Measurements from ENCODE around the gene TSC2. TPM values are rescaled to one million over a fixed set of nuclear protein-coding genes. Genes with fewer than 3 reads are reported as not detected.

The TSC2 gene
- polyA plus RNA-seq, 1 donor from 2014 or later = 69.2 TPM

DNA sequence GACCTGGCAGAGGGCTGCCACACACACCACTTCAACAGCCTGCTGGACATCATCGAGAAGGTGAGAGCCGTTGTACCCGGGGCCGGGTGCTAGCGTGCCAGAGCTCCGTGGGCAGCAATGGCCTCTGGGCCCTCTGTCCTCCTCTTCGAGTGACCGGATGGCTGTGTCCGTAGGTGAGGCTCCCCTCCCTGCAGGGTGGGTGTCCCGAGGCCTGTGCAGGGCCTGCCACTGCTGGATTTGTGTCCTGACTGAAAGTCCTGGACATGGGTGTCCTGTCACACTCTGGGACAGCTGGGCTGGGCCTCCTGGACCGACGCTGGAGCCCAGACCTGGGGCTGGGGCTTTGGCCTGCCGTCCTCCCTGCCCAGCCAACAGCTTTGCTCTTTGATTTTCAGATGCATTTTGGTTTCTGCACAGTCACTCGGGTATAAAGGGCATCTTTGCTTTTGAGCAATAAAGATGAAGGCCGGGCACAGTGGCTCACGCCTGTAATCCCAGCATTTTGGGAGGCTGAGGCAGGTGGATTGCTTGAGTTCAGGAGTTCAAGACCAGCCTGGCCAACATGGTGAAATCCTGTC, 16.7 kb downstream of the TSC2 start:
- H3K79me2 ChIP-seq (replicated peaks; ENCODE audit: insufficient read depth, low read length) = no peaks in the 10 kb centered on the region
- no peaks in the 10 kb centered on the region for H3K36me3 ChIP-seq (ENCODE audit: insufficient read depth, low read length)
- H3K9me3 ChIP-seq (ENCODE audit: low read length) = no peaks in the 10 kb centered on the region
- no peak for TF ChIP-seq SMC3 (conservative IDR thresholded peaks at IDR 0.05; ENCODE audit: poor library complexity)
- TF ChIP-seq POLR2AphosphoS5 (IDR thresholded peaks at IDR 0.05) = no peak
- TF ChIP-seq TAF1 (IDR thresholded peaks at IDR 0.05; ENCODE audit: low read depth) = no peak
- TF ChIP-seq, protein P1, sequence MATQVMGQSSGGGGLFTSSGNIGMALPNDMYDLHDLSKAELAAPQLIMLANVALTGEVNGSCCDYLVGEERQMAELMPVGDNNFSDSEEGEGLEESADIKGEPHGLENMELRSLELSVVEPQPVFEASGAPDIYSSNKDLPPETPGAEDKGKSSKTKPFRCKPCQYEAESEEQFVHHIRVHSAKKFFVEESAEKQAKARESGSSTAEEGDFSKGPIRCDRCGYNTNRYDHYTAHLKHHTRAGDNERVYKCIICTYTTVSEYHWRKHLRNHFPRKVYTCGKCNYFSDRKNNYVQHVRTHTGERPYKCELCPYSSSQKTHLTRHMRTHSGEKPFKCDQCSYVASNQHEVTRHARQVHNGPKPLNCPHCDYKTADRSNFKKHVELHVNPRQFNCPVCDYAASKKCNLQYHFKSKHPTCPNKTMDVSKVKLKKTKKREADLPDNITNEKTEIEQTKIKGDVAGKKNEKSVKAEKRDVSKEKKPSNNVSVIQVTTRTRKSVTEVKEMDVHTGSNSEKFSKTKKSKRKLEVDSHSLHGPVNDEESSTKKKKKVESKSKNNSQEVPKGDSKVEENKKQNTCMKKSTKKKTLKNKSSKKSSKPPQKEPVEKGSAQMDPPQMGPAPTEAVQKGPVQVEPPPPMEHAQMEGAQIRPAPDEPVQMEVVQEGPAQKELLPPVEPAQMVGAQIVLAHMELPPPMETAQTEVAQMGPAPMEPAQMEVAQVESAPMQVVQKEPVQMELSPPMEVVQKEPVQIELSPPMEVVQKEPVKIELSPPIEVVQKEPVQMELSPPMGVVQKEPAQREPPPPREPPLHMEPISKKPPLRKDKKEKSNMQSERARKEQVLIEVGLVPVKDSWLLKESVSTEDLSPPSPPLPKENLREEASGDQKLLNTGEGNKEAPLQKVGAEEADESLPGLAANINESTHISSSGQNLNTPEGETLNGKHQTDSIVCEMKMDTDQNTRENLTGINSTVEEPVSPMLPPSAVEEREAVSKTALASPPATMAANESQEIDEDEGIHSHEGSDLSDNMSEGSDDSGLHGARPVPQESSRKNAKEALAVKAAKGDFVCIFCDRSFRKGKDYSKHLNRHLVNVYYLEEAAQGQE (IDR thresholded peaks at IDR 0.05; ENCODE audit: borderline replicate concordance) = no peak
- TF ChIP-seq EZH2 (IDR thresholded peaks at IDR 0.05; ENCODE audit: borderline replicate concordance, insufficient read depth, low read length, poor library complexity, severe bottlenecking) = no peak
- no peak for TF ChIP-seq RAD21 (conservative IDR thresholded peaks at IDR 0.05)
- TF ChIP-seq, protein P2, sequence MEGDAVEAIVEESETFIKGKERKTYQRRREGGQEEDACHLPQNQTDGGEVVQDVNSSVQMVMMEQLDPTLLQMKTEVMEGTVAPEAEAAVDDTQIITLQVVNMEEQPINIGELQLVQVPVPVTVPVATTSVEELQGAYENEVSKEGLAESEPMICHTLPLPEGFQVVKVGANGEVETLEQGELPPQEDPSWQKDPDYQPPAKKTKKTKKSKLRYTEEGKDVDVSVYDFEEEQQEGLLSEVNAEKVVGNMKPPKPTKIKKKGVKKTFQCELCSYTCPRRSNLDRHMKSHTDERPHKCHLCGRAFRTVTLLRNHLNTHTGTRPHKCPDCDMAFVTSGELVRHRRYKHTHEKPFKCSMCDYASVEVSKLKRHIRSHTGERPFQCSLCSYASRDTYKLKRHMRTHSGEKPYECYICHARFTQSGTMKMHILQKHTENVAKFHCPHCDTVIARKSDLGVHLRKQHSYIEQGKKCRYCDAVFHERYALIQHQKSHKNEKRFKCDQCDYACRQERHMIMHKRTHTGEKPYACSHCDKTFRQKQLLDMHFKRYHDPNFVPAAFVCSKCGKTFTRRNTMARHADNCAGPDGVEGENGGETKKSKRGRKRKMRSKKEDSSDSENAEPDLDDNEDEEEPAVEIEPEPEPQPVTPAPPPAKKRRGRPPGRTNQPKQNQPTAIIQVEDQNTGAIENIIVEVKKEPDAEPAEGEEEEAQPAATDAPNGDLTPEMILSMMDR (IDR thresholded peaks at IDR 0.05; ENCODE audit: poor library complexity, severe bottlenecking) = no peak
- no peak for TF ChIP-seq EP300 (conservative IDR thresholded peaks at IDR 0.05; ENCODE audit: poor library complexity, severe bottlenecking)
- no peak for TF ChIP-seq MXI1 (conservative IDR thresholded peaks at IDR 0.05; ENCODE audit: poor library complexity, severe bottlenecking)
- no peaks in the 10 kb centered on the region for H3K27me3 ChIP-seq (ENCODE audit: insufficient read depth, low read depth, low read length)
- no peaks in the 10 kb centered on the region for H3K9me2 ChIP-seq (ENCODE audit: insufficient read depth, low read length)
- H3F3A ChIP-seq (ENCODE audit: insufficient read depth, low read length, poor library complexity, severe bottlenecking) = no peaks in the 10 kb centered on the region
- H3K27ac ChIP-seq (ENCODE audit: low read length) = no peak overlapping the region
- no peaks in the 10 kb centered on the region for H4K20me1 ChIP-seq (ENCODE audit: insufficient read depth)
- H3K4me2 ChIP-seq (ENCODE audit: low read length) = no peak overlapping the region
- H2AFZ ChIP-seq (ENCODE audit: low read depth, low read length) = no peak overlapping the region
- no peak overlapping the region for H3K4me3 ChIP-seq (ENCODE audit: low read length)
- H3K9ac ChIP-seq (ENCODE audit: low read length) = no peak overlapping the region

DNA sequence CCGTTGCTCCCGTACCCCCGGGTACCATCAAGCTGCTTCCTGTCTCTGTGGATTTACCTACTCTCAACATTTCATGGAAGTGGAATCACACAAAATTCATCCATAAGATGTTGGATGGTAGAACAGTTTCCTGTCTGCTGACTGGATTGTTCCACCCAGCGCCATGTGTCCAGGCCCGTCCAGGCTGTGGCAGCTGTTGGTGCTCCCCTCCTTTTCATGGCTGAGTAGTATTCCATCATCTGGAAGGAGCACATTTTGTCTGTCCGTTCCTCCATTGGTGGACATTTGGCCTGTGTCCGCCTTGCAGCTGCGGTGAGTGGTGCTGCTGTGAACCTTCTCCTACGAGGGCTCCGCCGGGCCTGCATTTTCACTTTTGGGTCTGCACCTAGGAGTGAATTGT, 18.4 kb downstream of the TSC2 start:
- no peaks in the 10 kb centered on the region for H3K36me3 ChIP-seq (ENCODE audit: insufficient read depth, low read length)
- TF ChIP-seq POLR2AphosphoS5 (IDR thresholded peaks at IDR 0.05) (no peak), RAD21 (conservative IDR thresholded peaks at IDR 0.05) (no peak), TAF1 (IDR thresholded peaks at IDR 0.05; ENCODE audit: low read depth) (no peak), EP300 (conservative IDR thresholded peaks at IDR 0.05; ENCODE audit: poor library complexity, severe bottlenecking) (no peak), MXI1 (conservative IDR thresholded peaks at IDR 0.05; ENCODE audit: poor library complexity, severe bottlenecking) (no peak), SMC3 (conservative IDR thresholded peaks at IDR 0.05; ENCODE audit: poor library complexity) (no peak), EZH2 (IDR thresholded peaks at IDR 0.05; ENCODE audit: borderline replicate concordance, insufficient read depth, low read length, poor library complexity, severe bottlenecking) (no peak)
- TF ChIP-seq, protein P2 (IDR thresholded peaks at IDR 0.05; ENCODE audit: poor library complexity, severe bottlenecking) = no peak
- TF ChIP-seq, protein P1 (IDR thresholded peaks at IDR 0.05; ENCODE audit: borderline replicate concordance) = no peak
- no peaks in the 10 kb centered on the region for H3K79me2 ChIP-seq (replicated peaks; ENCODE audit: insufficient read depth, low read length)
- no peaks in the 10 kb centered on the region for H3K9me3 ChIP-seq (ENCODE audit: low read length)
- no peak overlapping the region for H3K9ac ChIP-seq (ENCODE audit: low read length)
- no peaks in the 10 kb centered on the region for H3K27me3 ChIP-seq (ENCODE audit: insufficient read depth, low read depth, low read length)
- no peak overlapping the region for H3K4me2 ChIP-seq (ENCODE audit: low read length)
- no peaks in the 10 kb centered on the region for H4K20me1 ChIP-seq (ENCODE audit: insufficient read depth)
- no peak overlapping the region for H3K27ac ChIP-seq (ENCODE audit: low read length)
- H3F3A ChIP-seq (ENCODE audit: insufficient read depth, low read length, poor library complexity, severe bottlenecking) = no peaks in the 10 kb centered on the region
- no peak overlapping the region for H3K4me3 ChIP-seq (ENCODE audit: low read length)
- no peak overlapping the region for H2AFZ ChIP-seq (ENCODE audit: low read depth, low read length)
- no peaks in the 10 kb centered on the region for H3K9me2 ChIP-seq (ENCODE audit: insufficient read depth, low read length)
